B cell (primary cell): ENCODE measurements around the gene FBXL14. TPM values are rescaled to one million over a fixed set of nuclear protein-coding genes. Genes with fewer than 3 reads are reported as not detected.

Source experiments
- ATAC-seq: fragments of 200-7000 bp; cut with Tn5 transposase; one replicate; pipeline ENCODE4 v1.10.0; 2021; ENCODE audit warnings: low read depth, mild to moderate bottlenecking, moderate number of reproducible peaks, moderate library complexity
- CTCF ChIA-PET: fragments of 350-600 bp; sonication (Branson Sonifier 250); formaldehyde crosslinking; loops from one replicate; lab custom pipeline; 2021; ENCODE audit warnings: antibody characterized with exemption, inconsistent platforms; lab: Charles Lee
- POLR2A ChIA-PET: fragments of 350-600 bp; sonication (Branson Sonifier 250); formaldehyde crosslinking; loops from one replicate; lab custom pipeline; 2021; ENCODE audit warnings: antibody characterized with exemption; lab: Charles Lee
- DNase-seq: peaks from one replicate; pipeline ENCODE4 v3.0.0; 2013
- H2AFZ ChIP-seq: 2 replicates; pipeline ENCODE4 v1.6.1; 2012; ENCODE audit warnings: mild to moderate bottlenecking, low read depth, low read length; ENCODE audit not compliant: insufficient read depth, poor library complexity, severe bottlenecking
- H3K27ac ChIP-seq, 2 donors: 1 replicate in 1 of 2; 2 replicates in 1 of 2; pipeline ENCODE4 v1.5.1; 2012 to 2013; ENCODE audit warnings: low read length in 2 of 2, mild to moderate bottlenecking in 2 of 2, moderate library complexity in 1 of 2
- H3K27me3 ChIP-seq, 4 experiments: fragments of 200-600 bp in 1 of 4; sonication (generic) in 1 of 4; replicated peaks in 1 of 4; 1 replicate in 2 of 4; 2 replicates in 2 of 4; pipeline versions ENCODE4 v1.6.1 to v1.7.0; 2013 to 2016; ENCODE audit warnings: low read length in 3 of 4, mild to moderate bottlenecking in 2 of 4, mixed read lengths in 1 of 4, moderate library complexity in 1 of 4; ENCODE audit not compliant: insufficient read depth in 4 of 4, control insufficient read depth in 3 of 4; ENCODE audit errors: control extremely low read depth in 1 of 4
- H3K36me3 ChIP-seq, 2 experiments: replicated peaks in 1 of 2; 1 replicate in 1 of 2; 2 replicates in 1 of 2; pipeline versions ENCODE4 v1.6.1 to v1.7.1; 2013; ENCODE audit warnings: low read length in 1 of 2; ENCODE audit not compliant: insufficient read depth in 2 of 2, control insufficient read depth in 1 of 2; ENCODE audit errors: control extremely low read depth in 1 of 2, extremely low read depth in 1 of 2
- H3K4me1 ChIP-seq, 2 donors: fragments of 200-600 bp in 1 of 2; sonication (generic) in 1 of 2; 1 replicate in 1 of 2; 2 replicates in 1 of 2; pipeline versions ENCODE4 v1.5.1 to v1.6.1; 2013 to 2017; ENCODE audit warnings: low read length in 2 of 2; ENCODE audit not compliant: control insufficient read depth in 2 of 2, insufficient read depth in 2 of 2
- H3K4me2 ChIP-seq: replicated peaks from 2 replicates; pipeline ENCODE3; 2012; ENCODE audit warnings: mild to moderate bottlenecking, low read depth, low read length; ENCODE audit not compliant: poor library complexity, severe bottlenecking
- H3K4me3 ChIP-seq, 5 experiments: fragments of 200-600 bp in 1 of 5; sonication (generic) in 1 of 5; 1 replicate in 3 of 5; 2 replicates in 2 of 5; pipeline versions ENCODE4 v1.5.1 to v1.7.0; 2011 to 2016; ENCODE audit warnings: low read length in 4 of 5, mild to moderate bottlenecking in 4 of 5, low read depth in 2 of 5, control low read depth in 1 of 5, moderate library complexity in 1 of 5; ENCODE audit not compliant: insufficient read depth in 1 of 5; ENCODE audit errors: control extremely low read depth in 1 of 5, extremely low read depth in 1 of 5
- H3K79me2 ChIP-seq: fragments of 200-600 bp; sonication (generic); one replicate; pipeline ENCODE4 v1.6.0; 2016; ENCODE audit warnings: low read length; ENCODE audit not compliant: control insufficient read depth, insufficient read depth
- H3K9ac ChIP-seq: fragments of 200-600 bp; sonication (generic); 2 replicates; pipeline ENCODE4 v1.6.1; 2017; ENCODE audit warnings: mild to moderate bottlenecking, low read length, moderate library complexity
- H3K9me3 ChIP-seq, 3 donors: one replicate each; pipeline versions ENCODE4 v1.6.1 to v1.7.1; 2013; ENCODE audit warnings: low read length in 2 of 3; ENCODE audit not compliant: control insufficient read depth in 2 of 3, insufficient read depth in 1 of 3; ENCODE audit errors: control extremely low read depth in 1 of 3
- H4K20me1 ChIP-seq: 2 replicates; pipeline ENCODE4 v1.6.0; 2012; ENCODE audit warnings: mild to moderate bottlenecking, low read length; ENCODE audit not compliant: insufficient read depth, control insufficient read depth, poor library complexity, severe bottlenecking
- H3K27ac Mint-ChIP-seq: one replicate; pipeline ENCODE4 v1.8.0; 2021; ENCODE audit warnings: mixed read lengths
- H3K27me3 Mint-ChIP-seq: one replicate; pipeline ENCODE4 v1.8.0; 2021; ENCODE audit warnings: mixed read lengths
- H3K4me1 Mint-ChIP-seq: one replicate; pipeline ENCODE4 v1.8.0; 2021; ENCODE audit warnings: mixed read lengths
- H3K4me3 Mint-ChIP-seq: one replicate; pipeline ENCODE4 v1.8.0; 2021; ENCODE audit warnings: mixed read lengths
- H3K9me3 Mint-ChIP-seq: one replicate; pipeline ENCODE4 v1.8.0; 2022; ENCODE audit warnings: mixed read lengths; ENCODE audit not compliant: insufficient read depth
- EZH2 ChIP-seq: IDR thresholded peaks from 2 replicates; pipeline ENCODE4 v1.6.1; 2012; ENCODE audit warnings: borderline replicate concordance, low read depth, mild to moderate bottlenecking, moderate library complexity, low read length; ENCODE audit not compliant: insufficient read depth, poor library complexity, severe bottlenecking
- WGBS: methylation state at CpG from one replicate; pipeline ENCODE4 v1.1.5; 2013; ENCODE audit warnings: missing lambda C conversion rate; ENCODE audit not compliant: insufficient coverage; 5-methylcytosine and 5-hydroxymethylcytosine counted together
- intact Hi-C: fragments of 100-400 bp; cut with micrococcal nuclease; formaldehyde crosslinking; loops from one replicate; pipeline ENCODE4 v1.10.0; 2022
- polyA plus RNA-seq: library from polyadenylated mRNA; depleted of rRNA; stranded (reverse); fragments of >200 nt; gene quantifications from 2 replicates; pipeline ENCODE4 v1.2.3, GENCODE V29; 2012
- total RNA-seq, 2 donors: library from RNA; stranded (reverse); fragments of 120-200 nt in 1 of 2; gene quantifications; 1 replicate in 1 of 2; 2 replicates in 1 of 2; pipeline versions ENCODE4 v1.2.3 to v1.2.4, GENCODE V29; 2013 to 2022
- TF ChIP-seq, protein P1 (sequence below): fragments of 200-600 bp; IDR thresholded peaks from one replicate; pipeline ENCODE4 v1.8.0; 2022; ENCODE audit warnings: antibody characterized with exemption, mild to moderate bottlenecking

The FBXL14 gene
- total and polyA plus RNA-seq, 2 donors (not counting 1 experiment from before 2014, with no cell fraction given) = 21.6 to 37.3 TPM

DNA sequence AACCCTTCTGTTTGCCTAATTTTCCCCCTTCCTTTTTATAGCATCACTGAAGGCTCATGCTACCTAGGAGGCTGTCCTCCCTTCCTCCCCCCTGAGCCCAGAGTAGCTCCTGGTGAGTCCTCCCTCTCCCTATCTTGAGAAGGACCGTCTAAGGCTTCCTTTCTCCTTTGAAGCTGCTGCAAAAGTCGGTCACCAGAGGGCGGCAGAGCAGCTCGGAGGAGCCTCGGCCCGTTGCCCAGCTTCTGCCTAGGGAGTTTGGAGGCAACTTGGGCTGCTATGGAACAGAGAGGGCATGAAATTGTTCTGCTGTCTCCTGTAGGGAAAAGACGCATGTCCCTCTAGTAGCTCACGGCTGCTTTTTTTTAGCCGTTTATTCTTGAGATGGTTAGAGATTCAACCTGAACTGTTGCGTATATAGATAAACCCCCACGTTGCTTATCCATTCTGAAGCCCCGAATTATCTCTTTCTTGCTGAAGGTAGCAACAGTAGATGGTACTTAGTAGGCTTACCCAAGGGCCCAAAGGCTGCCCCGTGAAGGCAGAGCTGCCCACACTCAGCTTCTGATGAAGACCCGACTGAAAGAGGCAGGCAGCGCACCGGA, 40.3 kb upstream of the FBXL14 start:
- no peaks in the 10 kb centered on the region for H4K20me1 ChIP-seq
- POLR2A ChIA-PET = no interaction called here
- no peak overlapping the region for H3K27ac Mint-ChIP-seq

DNA sequence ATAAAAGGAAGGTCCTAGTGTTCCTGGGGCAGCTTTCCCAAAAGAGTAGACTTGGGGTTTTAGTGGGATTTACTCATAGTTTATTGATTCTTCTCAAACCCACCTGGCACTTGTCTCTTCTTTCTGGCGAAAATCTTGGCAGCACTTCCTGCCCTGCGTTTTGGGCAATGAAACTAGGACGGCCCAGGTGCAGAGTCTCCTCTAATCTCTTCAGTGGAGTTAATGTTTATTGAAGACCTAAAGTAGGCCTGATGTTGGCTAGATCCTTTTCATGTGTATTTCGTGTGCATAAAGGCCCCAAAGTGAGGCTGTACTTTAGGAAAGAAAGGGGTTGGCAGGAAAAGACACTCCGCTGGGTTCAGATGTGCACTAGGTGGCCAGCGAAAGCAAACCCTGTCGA, 39.8 kb upstream of the FBXL14 start:
- TF ChIP-seq, protein P1, sequence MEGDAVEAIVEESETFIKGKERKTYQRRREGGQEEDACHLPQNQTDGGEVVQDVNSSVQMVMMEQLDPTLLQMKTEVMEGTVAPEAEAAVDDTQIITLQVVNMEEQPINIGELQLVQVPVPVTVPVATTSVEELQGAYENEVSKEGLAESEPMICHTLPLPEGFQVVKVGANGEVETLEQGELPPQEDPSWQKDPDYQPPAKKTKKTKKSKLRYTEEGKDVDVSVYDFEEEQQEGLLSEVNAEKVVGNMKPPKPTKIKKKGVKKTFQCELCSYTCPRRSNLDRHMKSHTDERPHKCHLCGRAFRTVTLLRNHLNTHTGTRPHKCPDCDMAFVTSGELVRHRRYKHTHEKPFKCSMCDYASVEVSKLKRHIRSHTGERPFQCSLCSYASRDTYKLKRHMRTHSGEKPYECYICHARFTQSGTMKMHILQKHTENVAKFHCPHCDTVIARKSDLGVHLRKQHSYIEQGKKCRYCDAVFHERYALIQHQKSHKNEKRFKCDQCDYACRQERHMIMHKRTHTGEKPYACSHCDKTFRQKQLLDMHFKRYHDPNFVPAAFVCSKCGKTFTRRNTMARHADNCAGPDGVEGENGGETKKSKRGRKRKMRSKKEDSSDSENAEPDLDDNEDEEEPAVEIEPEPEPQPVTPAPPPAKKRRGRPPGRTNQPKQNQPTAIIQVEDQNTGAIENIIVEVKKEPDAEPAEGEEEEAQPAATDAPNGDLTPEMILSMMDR = no peak
- no peak for TF ChIP-seq EZH2
- ATAC-seq = no peak
- WGBS = 80% methylated on average over 3 of the region's 7 CpGs
- H3K27me3 ChIP-seq = peaks cover 0 to 58% (median 33%) of the 10 kb centered on the region in 4 experiments
- H3K9ac ChIP-seq = no peak overlapping the region
- H3K27ac ChIP-seq = no peak overlapping the region
- Mint-ChIP-seq H3K27me3 (peaks cover 33% of the 10 kb centered on the region), H3K4me3 (no peak overlapping the region), H3K27ac (no peak overlapping the region), H3K9me3 (no peaks in the 10 kb centered on the region), H3K4me1 (peaks cover 24% of the 10 kb centered on the region)
- peaks cover 0 to 7% (median 0%) of the 10 kb centered on the region in 3 donors for H3K9me3 ChIP-seq
- no peak overlapping the region for H3K4me3 ChIP-seq
- H2AFZ ChIP-seq = no peak overlapping the region
- POLR2A ChIA-PET = no interaction called here
- H3K79me2 ChIP-seq = no peaks in the 10 kb centered on the region
- peaks cover 25% of the 10 kb centered on the region in 2 donors for H3K4me1 ChIP-seq
- H3K36me3 ChIP-seq = no peaks in the 10 kb centered on the region
- DNase-seq = no peak
- no peaks in the 10 kb centered on the region for H4K20me1 ChIP-seq
- H3K4me2 ChIP-seq = no peak overlapping the region
- intact Hi-C loops = loop anchor here (1.0 kb wide), 3 partner anchors 157 to 516 kb away; no protein-coding TSS in a partner anchor
- CTCF ChIA-PET = interaction anchor here (0.7 to 8.1 kb wide), 26 partner anchors 9 to 1058 kb away, joined by 3 to 105 read pairs (median 4); no protein-coding TSS in a partner anchor

More for the DNA sequence above, 40.3 kb upstream of the FBXL14 start:
- H3K9ac ChIP-seq = no peak overlapping the region
- 53% methylated on average over 15 of the region's 16 CpGs for WGBS
- TF ChIP-seq, protein P1 = peak; percentile 91
- no peak for TF ChIP-seq EZH2
- ATAC-seq = peak; percentile 50
- peaks cover 30% of the 10 kb centered on the region for H3K27me3 Mint-ChIP-seq
- H3K27me3 ChIP-seq = peaks cover 0 to 52% (median 31%) of the 10 kb centered on the region in 4 experiments
- no peak overlapping the region for H3K4me3 Mint-ChIP-seq
- no peaks in the 10 kb centered on the region for H3K36me3 ChIP-seq
- CTCF ChIA-PET = interaction anchor here (0.6 to 8.1 kb wide), 33 partner anchors 9 to 1059 kb away, joined by 3 to 105 read pairs (median 4); no protein-coding TSS in a partner anchor
- DNase-seq = peak; percentile 69
- peaks cover 19% of the 10 kb centered on the region for H3K4me1 Mint-ChIP-seq
- no peak overlapping the region for H3K4me2 ChIP-seq
- no peak overlapping the region for H3K4me3 ChIP-seq
- no peaks in the 10 kb centered on the region for H3K9me3 Mint-ChIP-seq
- H3K27ac ChIP-seq = no peak overlapping the region
- peaks cover 19 to 20% of the 10 kb centered on the region in 2 donors for H3K4me1 ChIP-seq
- H2AFZ ChIP-seq = no peak overlapping the region
- peaks cover 0 to 7% (median 0%) of the 10 kb centered on the region in 3 donors for H3K9me3 ChIP-seq
- H3K79me2 ChIP-seq = no peaks in the 10 kb centered on the region
- intact Hi-C loops = loop anchor here (1.0 kb wide), 4 partner anchors 152 to 516 kb away; no protein-coding TSS in a partner anchor
